HG02970 (cell line): ENCODE data around the gene FAM228B.
"Not testable (repeated sequence)": the region's sequence is repeated elsewhere in the genome, so short reads cannot be mapped to it uniquely, and the experiment has no call there.

Experiments
- ATAC-seq: cut with Tn5 transposase; IDR thresholded peaks from one replicate; pipeline ENCODE4 v1.9.1; 2021; ENCODE audit warnings: mild to moderate bottlenecking, moderate library complexity, moderate number of reproducible peaks; ENCODE audit not compliant: unreplicated experiment, low FRiP score

Gene FAM228B

DNA sequence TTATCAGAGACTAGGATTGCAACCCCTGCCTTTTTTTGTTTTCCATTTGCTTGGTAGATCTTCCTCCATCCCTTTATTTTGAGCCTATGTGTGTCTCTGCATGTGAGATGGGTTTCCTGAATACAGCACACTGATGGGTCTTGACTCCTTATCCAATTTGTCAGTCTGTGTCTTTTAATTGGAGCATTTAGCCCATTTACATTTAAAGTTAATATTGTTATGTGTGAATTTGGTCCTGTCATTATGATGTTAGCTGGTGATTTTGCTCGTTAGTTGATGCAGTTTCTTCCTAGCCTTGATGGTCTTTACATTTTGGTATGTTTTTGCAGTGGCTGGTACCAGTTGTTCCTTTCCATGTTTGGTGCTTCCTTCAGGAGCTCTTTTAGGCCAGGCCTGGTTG is 73.9 kb downstream of the FAM228B start:
- ATAC-seq = not testable (repeated sequence)

DNA sequence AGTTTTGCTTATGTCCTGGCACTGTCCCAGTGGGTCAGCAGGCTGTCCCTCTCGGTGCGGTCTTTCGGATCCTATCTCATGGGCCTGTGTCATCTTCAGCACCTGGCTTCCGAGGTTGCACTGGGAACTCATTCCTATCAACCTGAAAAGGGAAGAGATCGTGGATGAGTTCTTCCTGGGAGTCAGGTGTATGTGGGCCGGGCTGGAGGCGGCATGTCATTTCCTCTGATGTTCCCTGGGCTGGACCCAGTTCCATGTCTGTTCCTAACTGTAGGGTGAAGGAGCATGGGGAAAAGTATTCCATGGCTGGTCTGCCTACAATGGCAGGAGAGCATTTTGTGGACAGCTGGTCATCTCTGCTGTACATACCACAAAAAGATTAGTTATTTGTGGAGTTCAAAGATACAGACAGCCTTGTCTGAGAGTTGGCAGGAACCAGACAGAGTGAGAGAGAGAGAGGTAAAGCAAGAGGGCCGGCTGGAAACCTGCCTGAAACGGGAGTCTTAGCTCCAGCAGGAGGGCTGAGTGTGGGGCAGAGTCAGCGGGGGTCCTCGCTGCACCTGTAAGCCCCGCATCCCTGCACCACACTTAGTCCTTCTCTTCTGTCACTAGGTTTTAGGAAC is 76.8 kb downstream of the FAM228B start:
- ATAC-seq = no peak

DNA sequence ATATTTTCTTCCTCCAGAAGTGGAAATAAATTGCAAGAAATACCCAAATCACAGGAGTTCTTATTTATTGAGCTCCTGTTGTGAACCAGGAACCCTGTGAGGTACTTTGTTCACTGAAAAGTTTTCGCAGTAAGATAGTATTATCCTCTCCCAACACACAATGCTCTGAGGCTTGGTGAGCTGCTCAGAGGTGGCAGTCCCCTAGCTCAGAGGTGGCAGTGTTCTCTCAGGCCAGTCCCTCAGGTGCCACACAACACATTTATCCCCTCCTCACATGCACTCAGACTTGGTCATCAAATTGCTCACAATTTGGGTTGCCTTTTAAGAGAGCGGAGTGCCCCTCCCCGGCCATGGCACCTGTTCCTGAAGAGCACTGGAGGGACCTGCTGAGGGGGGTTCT is 77.5 kb downstream of the FAM228B start:
- ATAC-seq = no peak

DNA sequence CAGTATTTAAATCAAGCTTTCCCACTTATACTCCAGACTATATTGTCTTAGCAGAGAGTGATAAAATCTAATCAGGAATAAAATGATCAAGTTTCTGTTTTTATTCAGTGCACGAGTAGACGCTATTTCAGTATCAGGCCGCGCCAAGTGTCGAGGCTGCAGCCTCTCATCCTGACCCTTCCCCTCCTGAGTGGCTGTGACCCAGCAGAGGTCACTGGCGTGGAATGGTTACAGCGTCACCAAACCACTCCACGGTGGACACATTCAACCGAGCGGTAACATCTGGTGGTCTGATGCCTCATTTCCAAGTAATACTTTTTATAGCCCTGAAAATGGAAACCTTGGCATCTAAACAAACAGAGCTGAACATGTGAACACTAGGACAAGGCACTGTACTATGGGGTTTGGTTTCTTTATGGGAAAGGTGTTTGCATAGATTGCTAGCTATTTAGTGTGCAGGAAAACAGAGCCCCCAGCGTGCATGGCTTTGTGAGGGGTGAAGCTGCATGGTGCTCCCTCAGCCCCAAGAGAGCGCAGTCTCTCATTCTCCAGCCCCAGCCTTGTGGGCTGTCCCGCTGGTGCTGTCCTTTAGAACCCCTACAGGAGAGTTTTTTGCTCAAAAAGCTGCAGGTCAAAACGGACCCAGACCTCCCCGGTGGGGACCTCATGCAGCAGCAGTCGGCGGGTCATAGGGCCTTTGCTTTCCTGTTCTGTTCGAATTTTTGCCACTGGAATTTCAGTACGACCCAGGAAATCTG is 79.9 kb downstream of the FAM228B start:
- no peak for ATAC-seq

DNA sequence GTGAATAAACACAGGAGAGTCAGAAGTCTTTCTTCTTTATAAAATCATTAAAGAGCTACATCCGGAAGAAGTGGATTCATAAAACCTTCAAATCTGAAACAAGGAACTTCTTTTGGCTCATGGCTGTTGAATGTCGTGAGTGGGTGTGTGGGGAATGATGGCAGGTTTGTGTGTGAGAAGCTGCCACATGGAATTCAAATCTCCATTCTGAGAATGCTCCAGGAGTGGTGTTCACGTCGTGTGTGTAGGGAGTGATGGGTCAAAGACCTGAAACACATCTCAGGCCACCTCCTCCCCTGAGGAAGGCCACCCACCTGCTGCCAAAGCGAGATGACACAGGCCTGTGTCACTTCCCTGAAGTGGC is 80.5 kb downstream of the FAM228B start:
- ATAC-seq = no peak

DNA sequence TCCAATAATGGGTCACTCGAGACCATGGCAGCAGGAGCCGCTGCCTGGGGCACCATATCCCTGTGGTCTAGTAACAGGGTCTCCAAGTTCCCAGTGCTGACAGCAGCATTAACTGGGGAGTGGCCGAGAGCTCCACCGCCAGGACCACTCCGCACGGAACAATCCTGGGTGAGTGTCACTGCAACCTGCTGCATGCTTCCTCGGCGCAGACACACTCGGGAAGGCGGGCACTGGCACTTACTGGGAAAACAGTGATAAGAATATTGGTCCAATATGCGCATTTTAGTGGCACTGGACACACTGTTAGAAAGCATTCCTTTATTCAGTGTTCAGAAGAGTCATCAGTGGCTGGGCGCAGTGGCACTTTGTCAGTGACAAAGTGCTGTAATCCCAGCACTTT is 81.2 kb downstream of the FAM228B start:
- ATAC-seq = no peak

DNA sequence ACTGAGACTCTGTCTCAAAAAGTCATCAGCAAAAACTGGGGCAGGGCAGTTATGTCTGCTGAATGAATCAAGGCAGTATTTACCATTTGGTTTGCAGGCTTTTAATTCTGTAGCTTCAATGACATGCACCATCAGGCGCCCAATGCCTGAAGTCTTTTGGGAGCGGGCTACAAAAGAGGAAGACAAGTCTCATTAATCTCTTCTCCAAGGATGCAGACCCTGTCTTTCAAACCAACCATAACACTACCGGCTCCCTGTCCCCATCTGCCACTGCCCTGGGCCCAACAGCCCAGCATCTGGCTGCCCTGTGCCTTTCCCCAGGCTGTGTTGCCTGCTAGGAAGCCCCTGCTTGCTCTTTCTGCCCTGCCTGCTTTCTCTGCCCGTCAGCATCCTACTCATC is 81.9 kb downstream of the FAM228B start:
- ATAC-seq = no peak

DNA sequence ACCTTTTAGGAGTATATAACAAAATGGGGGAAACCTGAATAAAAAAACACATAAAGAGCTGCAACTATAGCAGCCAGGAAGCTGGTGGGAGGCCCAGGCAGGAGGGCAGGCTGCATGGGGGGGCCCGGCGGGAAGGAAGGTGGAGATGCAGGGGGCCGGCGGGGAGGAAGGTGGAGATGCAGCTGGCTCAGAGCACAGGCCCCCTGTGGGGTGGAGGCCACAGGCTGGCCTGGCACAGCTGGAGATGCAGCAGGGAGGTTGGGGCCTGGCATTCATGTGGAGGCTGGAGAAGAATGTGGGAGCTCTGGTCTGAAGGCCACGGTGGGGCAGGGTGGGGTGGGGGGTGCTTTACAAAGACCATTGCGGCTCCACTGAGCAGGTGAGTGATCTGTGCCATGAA is 83.0 kb downstream of the FAM228B start:
- ATAC-seq = no peak

DNA sequence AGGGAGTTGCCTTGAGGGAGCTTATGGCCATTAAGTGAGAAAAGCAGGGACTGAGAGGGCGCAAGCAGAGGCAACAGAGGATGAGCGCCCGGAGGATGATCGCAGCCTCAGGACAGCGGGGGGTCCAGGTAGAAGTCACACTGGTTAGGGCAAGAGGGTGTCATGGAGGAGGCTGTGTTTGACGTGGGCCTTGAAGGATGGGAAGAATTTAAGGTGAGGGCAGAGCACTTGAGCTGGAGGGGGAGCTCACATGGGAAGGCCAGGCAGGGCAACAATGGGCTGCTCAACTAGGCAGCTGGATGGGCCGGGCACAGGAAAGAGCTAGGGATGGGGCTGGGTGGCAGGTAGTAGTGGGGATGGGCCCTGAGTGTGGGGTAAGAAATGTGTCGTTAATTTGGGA is 83.4 kb downstream of the FAM228B start:
- ATAC-seq = no peak

DNA sequence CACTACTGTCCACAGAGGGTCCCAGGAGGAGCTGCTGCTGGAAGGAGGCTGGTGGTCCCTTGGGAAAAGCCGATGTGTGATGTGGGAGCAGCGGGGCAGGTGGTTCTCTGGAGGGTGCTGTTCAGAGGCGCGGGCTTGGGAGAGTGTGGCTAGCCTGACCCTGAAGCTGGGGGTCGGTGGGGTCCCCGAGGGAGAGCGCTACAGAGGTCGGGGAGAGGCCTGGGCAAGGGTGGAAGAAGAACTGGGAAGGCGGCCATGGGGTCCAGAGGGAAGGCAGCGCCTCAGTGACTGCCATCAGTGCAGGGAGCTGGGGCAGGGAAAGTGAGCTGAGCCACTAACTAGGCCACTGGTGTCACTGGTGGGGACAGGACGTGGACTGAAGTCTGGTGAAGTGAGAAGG is 84.1 kb downstream of the FAM228B start:
- no peak for ATAC-seq

DNA sequence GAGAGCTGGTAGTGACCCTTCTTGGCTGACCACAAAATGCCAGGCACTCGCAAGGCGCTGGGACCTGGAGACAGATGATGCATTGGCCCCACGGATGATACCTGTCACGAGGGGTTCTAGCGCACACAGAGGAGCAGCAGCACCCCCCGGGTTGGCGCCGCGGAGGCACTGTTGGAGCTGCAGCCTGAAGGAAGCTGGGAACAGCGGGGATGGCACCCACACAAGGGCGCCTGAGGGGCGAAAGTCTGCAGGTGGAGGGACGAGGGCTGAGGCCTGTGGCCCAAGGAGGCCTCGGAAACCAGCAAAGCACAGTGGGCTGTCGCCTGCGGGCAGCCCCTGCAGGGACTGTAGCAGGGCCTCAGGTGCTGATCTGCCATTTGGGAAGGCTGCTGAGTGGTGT is 85.2 kb downstream of the FAM228B start:
- no peak for ATAC-seq

DNA sequence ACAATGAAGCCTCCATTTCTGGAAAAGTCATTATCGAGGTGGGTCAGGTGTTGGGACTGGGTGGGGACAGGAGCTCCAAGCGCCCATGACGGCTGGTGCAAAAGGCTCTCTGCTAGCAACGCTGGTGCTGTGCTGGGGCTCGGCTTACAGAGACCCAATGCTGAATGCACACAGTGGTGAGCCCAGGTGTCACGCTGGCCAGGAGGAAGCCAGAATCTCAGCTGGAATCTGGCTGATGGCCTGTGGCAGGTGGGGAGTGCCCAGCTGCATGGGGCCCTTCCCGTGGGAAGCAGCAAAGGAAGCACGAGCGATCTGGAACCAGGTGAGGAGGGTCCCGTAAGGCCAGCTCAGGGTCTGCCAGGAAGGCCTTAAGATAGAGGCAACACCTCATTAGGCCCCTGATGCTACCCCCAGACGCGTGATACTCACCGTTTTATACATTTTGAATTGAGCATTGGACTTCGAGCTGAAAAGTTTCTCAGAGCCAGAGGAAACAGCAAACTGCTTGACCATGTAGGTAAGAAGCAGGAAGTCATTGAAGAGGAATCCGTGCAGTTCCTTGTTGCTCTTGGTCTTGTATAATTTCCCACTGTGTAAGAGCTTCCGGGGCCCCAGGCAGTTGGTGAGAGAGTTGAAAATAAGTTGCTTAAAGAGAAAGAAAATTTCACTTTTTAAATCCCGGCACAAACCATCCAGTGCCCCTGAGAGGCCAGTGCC is 86.3 kb downstream of the FAM228B start:
- no peak for ATAC-seq

DNA sequence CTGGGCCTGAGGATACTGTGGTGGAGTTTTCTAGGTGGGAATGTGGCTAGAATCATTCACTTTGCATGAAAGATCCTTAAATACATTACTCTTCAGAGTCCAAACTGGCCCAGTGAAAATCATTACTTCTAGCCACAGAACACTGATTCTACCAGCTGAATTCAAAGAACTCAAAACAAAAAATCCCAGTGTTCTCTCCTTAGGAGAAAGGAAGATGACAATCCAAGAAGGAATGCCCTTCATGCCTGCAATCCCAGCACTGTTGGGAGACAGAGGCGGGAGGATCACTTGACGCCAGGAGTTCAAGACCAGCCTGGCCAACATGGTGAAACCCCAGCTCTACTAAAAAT is 86.8 kb downstream of the FAM228B start:
- no peak for ATAC-seq

DNA sequence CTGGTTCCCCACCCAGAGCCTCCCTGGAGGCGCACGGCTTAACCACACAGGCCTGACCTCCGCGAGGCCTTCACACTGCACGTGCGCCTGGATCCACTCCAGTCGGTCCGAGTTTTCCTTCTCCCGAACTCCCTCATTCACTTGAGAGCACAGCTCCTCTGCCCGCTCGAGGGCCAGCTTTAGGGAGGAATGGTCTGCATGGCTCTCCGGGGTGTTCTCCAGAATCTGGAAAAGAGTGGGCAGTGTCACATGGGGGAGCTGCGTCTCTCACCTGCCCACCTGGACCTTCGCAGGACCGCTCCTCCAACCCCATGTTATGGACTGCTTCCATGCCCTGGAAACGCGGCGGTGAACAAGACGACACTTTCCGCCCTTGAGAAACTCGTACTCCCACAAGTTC is 87.5 kb downstream of the FAM228B start:
- no peak for ATAC-seq

DNA sequence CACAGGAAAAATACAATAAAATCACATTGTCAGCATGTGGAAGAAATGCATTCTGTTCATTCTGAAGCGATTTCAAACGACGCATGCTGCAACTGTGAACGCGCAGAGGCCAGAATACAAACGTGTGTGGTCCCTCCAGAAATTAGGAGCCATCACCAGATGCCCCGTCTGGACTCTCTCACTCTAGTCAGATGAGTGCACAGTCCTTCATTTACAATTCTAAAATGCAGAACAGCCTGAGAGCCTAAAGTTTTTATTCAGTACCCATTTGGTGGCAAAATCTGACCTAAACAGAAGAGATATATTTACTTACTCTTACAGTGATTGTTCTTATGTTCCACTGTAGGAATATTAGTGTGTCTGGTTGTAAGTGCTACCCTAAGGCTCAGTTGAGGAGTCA is 88.1 kb downstream of the FAM228B start:
- ATAC-seq = no peak

DNA sequence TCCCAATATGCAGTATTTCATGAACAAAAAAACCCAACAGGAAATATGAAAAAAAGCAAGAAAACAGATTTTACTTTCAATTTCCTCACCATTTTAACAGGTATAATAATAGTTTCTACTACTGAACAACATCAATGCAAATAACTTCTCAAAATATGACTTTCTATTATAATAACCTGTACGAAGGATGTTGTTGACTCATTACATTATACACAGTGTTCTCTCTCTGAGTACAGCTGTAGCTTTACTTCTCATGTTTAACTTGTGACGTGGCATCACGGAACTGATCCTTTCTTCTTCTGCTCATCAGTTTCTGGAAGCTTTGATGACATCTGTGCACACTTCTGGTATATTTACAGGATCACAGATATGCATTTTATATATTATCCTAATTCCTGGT is 91.6 kb downstream of the FAM228B start:
- ATAC-seq = peak; percentile 50
